NCI-H1930 (cell line): ENCODE results near the gene CERS1.

Experiments used
- DNase-seq, 2 experiments: peaks; one replicate each; lab custom pipeline; 2025; lab: John Stamatoyannopoulos, UW

Gene CERS1

DNA sequence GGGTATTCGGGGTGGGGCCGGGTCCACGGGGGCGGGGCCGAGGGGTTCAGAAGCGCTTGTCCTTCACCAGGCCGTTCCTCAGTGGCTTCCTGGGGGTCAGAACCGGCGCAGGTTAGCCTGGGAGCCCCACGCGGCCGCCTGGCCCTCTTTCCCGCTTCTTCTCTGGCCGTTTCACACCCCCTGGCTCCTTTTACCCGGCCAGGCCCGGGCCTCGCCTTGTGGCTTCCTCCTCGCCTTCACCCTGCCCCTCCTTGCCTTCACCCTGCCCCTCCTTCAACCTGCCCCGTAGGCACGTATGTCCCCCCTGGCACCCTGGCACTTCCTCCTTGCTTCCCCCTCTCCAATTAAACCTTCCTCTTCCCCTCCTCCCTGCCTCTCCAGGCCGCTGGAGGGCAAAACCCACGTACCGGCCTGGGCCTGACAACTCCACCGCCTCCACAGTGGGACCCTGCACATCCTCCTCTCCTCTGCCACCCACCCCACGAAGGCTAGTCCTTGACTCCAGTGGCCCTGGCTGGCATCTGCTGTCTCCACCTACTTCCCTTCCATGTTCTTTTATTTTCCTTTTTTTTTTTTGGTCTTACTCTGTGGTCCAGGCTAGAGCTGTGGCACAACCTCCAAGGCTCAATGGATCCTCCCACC lies 25.3 kb downstream of the CERS1 start:
- DNase-seq: no peak

DNA sequence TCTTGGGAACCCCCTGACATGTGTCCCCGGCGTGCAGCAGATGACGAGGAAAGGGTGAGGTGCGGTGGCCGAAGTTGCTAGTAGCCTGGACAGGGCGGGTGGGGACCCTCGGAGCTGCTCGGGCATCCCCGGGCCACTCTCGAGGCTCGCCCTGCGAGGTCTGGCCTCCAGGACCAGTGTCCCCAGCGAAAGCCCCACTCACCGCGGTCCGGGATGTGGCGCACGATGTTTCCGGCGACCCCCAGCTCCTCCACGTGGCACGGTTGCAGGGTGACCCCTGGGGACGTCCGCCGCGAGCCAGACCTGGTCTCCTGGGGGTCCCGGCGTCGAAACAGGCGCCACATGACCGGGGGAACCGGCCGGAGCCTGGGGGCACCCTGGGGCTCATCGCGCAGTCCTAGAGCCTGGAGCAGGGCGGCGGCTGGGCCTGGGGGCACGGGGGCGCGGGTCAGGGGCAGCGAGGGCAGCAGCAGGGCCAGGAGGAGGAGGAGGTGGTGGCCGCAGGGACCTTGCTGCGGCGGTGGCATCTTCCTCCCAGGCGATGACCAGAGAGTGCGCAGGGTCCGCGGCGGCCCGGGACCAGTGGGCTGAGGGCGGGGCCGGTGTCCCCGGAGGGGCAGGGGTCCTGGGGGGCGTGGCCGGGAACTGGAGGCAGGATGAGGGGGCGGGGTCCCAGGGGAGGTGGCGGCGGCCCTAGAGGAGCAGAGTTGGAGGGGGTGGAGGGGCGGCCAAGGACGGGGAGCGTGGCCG lies 26.0 kb downstream of the CERS1 start:
- DNase-seq: no peak

DNA sequence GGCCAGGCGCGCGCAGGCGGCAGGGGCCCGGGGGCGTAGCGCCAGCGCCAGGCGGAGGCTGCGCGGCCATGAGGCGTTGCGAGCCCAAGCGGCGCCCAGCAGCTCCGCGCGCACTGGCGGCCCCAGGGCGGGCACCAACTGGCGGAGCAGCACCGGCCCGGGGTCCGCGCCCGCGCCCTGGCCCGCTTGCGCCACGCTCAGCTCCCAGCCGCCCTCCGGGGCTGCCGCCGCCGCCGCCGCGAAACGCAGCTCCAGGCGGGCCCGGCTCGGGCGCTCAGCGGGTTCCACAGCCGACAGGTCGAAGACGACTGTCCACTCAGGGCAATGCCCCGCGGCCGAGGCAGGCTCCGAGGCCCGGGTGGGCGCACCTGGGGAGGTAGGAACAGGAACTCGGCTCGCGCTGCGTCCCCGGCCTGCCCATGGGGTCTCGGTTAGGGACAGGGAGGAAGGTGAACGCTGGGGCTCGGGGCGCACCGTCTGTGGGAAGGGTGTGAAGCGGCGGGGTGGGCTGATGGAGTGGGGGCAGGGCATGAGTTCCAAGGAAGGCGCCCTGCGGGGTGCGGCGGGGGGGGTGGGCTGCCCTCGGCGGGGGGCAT lies 26.8 kb downstream of the CERS1 start:
- DNase-seq: no peak

DNA sequence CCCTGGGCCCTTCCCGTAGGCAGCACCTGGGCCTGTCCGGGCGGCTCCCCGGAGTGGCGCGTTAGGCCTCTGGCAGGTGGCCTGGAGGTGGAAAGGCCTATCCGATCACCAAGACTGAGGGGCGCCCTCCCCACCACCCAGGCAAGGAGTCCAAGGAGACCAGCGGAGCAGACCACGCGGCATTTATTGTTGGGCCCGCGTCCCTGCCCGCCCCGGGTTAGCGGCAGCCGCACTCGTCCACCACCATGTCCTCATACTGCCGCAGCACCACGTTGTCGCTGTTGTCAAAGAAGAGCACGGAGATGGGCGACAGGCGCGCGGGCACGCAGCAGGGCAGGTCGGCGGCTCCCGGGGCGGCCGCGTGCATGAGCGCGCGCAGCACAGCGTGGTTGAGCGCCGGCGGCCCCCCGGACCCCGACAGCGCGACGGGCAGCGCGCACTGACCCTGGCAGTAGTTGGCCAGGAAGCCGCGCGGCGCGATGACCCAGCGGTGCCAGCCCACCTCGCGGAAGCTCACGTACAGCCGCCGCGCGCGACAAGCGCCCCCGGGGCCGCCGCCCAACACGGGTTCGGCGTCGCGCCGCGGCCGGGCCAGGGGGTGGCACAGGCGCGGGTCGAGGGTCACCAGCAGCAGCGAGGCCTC lies 27.5 kb downstream of the CERS1 start:
- no peak for DNase-seq

DNA sequence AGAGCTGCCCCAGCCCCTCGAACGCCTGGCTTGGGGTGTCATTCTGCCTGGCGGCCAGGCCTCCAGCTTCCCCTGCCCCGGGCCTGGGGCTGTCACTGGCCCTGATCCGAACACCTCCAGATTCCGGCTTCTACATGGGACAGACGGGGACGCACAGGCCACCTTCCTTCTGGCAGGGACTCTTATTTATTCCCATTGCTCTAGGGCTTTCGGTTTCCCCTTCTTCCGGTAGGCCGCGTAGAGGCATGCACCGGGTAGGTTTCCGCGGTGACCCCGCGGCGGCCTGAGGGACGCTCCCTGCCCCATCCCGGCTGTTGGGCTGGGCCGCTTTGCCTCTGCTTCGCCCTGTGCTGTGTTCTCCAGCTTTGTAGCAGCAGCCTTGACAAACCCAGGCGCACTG lies 28.2 kb downstream of the CERS1 start:
- DNase-seq: no peak

DNA sequence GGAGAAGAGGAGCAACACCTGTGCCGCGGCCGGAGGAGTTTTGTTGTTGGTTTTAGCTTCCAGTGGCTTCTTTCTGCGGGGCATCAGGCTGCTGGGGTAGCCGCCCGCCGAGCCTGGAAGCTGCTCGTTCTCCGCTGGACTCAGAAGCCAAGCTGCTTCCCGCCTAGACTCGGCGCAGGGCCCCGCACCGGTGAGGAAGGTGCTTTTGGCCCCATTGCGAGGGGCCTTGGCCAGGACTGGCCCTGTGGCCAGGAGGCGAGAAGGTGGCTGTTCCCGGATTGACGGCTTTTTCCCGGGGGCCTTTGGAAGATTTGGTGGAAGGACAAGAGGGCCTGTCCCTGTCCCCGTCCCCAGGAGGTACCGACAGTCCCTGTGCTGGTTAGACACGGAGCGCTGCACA lies 28.8 kb downstream of the CERS1 start:
- no peak for DNase-seq

DNA sequence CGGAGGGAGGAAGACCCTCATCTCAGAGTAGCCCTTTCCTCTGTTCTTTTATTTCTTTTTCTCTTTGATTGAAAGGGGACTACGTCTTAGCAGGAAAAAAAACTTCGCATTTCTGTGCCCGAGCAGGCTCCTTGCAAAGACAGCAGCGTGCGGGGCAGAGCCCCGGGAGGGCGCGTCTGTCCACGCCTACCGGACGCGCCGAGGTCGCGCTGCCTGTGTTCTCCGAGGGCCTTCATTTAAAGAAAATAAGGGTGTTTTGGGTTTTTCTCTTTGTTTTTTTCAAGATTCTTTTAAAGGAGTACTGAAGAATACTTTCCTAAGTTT lies 29.2 kb downstream of the CERS1 start:
- no peak for DNase-seq

DNA sequence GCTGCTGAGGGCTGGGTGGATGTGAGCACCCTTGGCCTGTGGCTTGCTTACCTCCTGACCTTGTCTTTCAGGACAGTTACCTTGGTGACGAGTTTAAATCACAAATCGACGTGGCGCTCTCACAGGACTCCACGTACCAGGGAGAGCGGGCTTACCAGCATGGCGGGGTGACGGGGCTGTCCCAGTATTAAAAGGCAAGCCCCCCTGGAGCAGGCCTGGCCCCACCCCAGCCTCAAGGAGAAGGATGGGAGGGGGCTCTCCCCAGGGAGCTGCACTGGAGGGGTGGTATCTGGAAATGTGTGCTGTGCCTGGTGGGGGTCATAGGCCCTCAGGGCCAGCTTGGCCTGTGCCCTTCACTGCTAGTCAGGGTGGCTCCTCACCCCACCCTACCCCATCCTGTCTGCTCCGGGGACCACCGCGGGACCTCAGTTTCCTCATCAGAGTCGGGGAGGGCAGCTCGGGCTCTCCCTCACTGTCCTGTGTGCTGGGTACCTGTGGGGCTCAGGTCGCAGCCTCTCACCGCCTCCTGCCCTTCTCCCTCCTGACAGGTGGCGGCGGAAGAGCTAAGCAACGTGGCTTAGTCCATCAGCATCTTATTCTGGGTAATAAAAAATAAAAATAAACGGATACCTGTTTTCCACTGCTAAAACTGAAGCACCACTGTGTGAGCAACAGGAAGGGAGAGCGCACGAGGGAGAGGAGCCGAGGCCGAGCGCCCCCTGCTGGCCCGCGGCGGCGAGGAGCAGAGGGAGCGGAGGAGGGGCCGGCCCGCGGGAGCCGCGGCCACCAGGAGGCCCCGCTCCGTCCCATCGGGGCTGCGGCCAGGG lies 29.8 kb downstream of the CERS1 start:
- peak in 1 of 2 experiments; percentile 25 for DNase-seq

DNA sequence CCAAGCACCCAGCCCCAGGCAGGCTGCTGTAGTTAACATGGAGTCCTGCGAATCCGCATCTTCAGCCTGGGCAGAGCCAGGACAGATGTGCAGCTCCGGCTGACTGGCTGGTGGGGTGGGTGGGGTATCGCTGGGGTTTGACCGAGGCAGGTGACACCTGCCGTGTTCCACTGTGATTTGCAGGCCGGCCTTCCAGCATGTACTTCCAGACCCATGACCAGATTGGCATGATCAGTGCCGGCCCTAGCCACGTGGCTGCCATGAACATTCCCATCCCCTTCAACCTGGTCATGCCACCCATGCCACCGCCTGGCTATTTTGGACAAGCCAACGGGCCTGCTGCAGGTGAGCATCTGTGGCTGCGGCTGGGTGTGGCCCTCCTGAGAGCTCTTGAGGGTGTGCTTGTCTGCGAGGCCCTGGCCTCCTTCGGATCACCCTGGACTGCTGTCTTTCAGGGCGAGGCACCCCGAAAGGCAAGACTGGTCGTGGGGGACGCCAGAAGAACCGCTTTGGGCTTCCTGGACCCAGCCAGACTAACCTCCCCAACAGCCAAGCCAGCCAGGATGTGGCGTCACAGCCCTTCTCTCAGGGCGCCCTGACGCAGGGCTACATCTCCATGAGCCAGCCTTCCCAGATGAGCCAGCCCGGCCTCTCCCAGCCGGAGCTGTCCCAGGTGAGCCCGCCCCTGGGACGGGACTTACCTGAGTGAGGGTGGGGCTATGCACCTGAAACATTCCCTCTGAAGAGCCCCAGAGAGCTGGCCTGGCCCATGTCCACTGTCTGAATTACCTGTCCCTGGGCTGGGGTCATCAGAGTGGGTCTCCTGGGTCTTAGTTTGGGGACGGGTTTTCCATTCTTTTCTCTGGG lies 30.6 kb downstream of the CERS1 start:
- DNase-seq: no peak

DNA sequence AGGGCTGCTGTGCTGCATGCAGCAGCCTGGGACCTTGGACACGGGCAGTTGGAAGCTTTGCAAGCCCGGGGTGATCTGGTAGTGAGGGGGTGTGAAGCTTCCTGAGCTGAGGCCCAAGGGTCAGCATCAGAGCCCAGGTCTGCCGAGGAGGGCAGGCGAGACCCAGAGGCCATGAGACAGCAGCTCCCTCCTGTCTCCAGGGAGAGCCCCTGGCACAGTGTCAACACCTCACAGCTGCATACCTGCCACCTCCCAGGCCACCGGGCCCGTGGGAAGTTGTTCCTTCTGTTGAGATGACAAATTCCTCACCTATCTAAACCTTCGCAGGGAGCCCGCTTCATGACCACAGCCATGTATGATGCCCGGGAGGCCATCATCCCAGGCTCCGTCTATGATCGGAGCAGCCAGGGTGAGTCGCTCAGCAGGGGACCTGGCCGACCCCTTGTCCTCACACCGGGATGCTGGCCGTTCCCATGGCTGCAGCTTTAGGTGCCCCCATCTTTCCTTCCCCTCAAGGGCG lies 32.1 kb downstream of the CERS1 start:
- DNase-seq: no peak

DNA sequence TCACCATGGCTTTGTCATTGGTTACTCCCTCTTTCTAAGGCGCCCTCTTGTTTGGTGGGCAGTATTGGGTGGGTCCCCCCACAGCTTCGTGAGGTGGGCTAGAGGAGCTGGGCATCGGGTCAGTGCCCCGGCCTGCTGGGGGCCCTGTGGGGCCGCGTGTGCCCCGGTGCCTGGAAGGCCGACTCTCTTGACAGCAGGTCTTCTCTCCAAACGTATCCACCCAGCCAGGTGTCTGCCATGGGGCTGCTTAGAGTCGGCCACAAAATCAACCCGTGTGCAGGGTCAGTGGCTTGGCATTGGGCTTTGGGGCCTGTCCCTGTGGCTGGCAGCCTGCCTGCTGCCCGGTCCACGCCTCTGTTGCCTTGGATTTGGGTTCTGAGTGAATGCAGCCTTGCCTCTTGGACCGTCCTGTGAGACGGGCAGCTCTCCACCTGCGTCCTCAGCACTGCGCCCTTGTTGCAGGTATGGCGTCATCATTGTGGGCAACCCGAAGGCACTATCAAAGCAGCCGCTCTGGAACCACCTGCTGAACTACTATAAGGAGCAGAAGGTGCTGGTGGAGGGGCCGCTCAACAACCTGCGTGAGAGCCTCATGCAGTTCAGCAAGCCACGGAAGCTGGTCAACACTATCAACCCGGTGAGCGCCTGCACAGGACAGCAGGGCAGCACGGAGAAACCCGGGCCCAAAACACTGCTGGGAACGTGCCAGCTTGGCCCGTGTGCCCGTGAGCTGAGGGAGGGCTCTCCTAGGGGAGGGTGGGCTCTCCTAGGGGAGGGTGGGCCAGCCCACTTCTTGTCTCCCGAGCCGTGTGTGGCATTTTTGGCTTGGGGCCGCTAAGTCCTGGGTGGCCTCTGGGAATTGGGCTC lies 32.7 kb downstream of the CERS1 start:
- DNase-seq: no peak

DNA sequence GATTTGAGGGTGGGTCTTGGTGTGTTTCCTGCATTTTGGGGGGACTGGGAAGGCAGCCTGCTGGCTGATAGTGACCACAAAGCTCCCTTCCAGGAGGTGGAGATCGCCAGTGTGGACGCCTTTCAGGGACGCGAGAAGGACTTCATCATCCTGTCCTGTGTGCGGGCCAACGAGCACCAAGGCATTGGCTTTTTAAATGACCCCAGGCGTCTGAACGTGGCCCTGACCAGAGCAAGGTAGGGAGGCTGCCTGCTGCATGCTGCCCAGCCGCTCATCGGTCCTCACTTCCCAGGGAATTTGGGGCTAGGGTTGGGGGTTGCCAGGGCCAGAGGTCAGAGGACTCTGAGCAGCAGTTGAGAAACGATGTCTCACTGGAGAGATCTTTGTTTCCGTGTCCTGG lies 34.0 kb downstream of the CERS1 start:
- no peak for DNase-seq

DNA sequence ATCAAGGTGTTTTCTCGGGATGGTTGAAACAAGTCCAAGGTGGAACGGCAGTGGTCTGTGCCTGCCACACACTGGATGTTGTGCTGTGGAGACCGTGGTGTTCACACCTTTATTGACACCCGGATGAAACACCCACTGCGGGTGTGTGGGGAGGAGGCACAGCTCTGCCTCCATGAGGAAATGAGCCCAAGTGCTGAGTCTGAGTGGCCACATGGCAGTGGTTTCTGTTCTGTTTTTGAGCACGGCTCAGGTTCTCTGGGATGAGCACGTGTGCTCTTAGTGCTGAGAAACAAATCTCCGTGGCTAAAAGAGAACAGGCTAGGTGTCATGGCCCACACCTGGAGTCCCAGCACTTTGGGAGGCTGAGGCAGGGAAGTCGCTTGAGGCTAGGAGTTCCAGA lies 34.7 kb downstream of the CERS1 start:
- DNase-seq: no peak

DNA sequence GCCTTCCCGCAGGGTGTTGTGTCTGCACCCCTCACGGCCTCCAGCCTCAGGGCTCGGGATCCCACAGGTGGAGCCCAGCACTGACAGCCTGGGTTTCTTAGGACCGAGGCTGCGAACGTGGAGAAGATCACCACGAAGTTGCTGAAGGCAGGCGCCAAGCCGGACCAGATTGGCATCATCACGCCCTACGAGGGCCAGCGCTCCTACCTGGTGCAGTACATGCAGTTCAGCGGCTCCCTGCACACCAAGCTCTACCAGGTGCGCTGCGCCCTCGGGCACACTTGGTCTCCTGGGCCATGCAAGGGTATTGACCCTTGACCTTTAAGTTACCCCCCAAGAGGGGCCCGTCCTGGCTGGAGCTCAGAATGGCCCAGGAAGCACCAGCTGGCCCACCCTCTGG lies 35.2 kb downstream of the CERS1 start:
- DNase-seq: no peak

DNA sequence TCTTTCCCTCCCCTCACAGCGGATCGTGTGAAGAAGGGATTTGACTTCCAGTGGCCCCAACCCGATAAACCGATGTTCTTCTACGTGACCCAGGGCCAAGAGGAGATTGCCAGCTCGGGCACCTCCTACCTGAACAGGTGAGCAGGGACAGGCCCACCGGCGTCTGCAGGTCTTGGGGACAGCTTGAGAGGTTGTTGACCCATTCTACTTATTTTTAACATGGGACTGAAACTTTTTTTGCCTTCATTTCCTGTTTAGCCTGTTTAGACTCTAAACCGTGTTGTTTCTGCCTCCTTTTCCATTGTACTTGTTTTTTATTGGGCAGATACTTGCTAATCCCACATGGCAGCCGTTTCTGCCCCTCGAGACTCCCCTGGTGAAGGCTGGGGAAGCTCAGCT lies 35.7 kb downstream of the CERS1 start:
- no peak for DNase-seq

DNA sequence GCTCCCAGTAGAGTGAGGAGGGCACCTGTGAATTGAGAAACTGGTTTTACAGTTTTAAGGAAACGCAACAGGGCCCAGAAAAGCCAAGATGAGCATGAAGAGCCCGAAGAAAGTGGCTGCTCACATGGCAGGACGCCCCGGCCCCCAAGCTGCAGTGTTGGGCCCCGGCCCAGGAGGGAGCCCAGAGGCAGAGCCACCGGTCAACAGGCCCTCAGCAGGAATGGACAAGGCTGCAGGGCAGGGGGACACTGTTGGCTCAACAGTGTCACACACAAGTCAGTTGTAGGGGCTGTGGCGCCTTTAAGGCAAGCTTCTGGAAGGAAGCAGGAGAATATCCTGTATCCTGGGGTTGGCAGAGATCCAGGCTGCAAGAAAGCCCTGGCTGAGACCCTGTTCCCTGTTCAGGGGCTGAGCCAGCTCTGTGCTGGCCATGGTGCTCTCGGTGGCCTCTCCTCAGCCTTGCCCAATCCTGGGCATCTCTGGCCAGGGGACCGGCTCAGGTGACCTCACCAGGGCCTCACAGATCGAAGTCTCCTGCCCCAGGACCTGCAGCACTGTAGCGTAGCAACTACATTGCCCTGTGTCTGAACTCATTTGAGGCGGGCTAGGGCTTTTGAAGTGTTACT lies 36.2 kb downstream of the CERS1 start:
- DNase-seq: no peak

DNA sequence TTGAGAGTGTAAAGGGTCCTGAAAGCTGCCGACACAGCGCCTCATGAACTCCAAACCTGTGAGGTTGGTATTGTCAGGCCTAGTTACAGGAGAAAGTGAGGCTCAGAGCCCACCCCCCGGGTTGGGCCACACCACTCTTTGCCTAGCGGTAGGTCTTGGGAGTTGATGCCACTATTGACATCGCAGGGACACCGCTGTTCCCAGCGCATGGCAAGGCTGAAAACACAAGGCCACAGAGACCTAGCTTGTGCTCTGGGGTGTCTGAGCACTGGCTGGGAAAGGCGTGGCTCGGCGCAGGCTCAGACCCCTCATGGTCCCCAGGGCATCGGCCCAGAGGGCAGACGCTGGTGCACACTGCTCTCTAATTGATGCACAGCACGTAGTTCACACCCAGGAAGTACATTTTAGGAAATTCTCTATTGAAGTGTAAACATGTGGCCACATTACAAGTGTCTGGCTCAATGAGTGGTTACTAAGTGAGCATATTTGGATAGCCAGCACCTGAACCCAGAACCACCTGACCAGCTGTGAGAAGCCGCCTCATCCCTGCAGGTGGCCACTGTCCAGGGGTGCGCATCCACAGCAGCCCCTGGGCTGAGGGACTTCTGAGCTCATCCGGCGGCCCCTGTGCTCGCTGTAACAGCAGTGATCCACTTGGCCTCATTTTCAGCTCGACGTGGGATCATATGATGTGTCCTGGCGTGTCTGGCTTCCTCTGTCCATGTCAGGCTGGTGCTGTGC lies 36.9 kb downstream of the CERS1 start:
- DNase-seq: no peak

DNA sequence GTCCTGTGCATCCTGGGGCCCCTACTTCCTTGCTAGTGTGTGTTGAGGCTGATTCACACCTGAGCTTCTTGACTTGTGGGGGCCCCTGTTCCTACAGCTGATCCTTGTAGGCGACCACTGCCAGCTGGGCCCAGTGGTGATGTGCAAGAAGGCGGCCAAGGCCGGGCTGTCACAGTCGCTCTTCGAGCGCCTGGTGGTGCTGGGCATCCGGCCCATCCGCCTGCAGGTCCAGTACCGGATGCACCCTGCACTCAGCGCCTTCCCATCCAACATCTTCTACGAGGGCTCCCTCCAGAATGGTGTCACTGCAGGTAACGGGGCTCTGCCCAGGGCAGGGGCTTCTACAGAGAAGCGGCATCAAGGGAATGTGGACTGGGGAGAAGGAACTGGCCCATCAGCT lies 38.7 kb downstream of the CERS1 start:
- DNase-seq: no peak
